PFSK-1 (cell line): ENCODE results near the gene TMPRSS5.

ENCODE experiments used
- REST ChIP-seq, 2 experiments: IDR thresholded peaks; 2 replicates each; pipeline versions ENCODE4 v1.6.1 to v1.8.0; 2011 to 2012; ENCODE audit warnings: low read depth in 2 of 2, low read length in 2 of 2, control low read depth in 1 of 2, inconsistent platforms in 1 of 2, mild to moderate bottlenecking in 1 of 2, moderate library complexity in 1 of 2; ENCODE audit not compliant: insufficient read depth in 1 of 2
- SIN3A ChIP-seq: IDR thresholded peaks from 2 replicates; pipeline ENCODE4 v1.6.1; 2012; ENCODE audit warnings: mild to moderate bottlenecking, low read length, moderate library complexity, borderline replicate concordance; ENCODE audit not compliant: insufficient read depth

- TF ChIP-seq SIN3A (no peak), REST (IDR thresholded peaks at IDR 0.05; ENCODE audit: insufficient read depth in 1 of 2, low read depth in 2 of 2, low read length in 2 of 2) (no peak)
Measured at GRCh38 chr11:113647856-113648255, 58.3 kb downstream of the TMPRSS5 start.
